Prostate gland (tissue), 2 donors: Measurements from ENCODE around the gene DDX6.

Experiments used
- CTCF ChIP-seq, 4 experiments: fragments of 200-600 bp in 2 of 4; fragments of 450-650 bp in 2 of 4; sonication (generic) in 2 of 4; IDR thresholded peaks; 1 replicate in 3 of 4; 2 replicates in 1 of 4; pipeline ENCODE4 v1.5.1; 2016 to 2019; ENCODE audit warnings: antibody characterized with exemption in 4 of 4, mild to moderate bottlenecking in 2 of 4, moderate library complexity in 2 of 4
- POLR2AphosphoS5 ChIP-seq: sonication (generic); formaldehyde crosslinking; IDR thresholded peaks from one replicate; pipeline ENCODE4 v1.6.1; 2017; ENCODE audit warnings: antibody characterized with exemption

- TF ChIP-seq CTCF (IDR thresholded peaks at IDR 0.05) (no peak), POLR2AphosphoS5 (no peak)
Observed at GRCh38 chr11:118812485-118812884, 21.5 kb upstream of the DDX6 start.
